Forelimb muscle (tissue), 1 donor: ENCODE data around the gene TNFRSF14. TPM values are rescaled to one million over a fixed set of nuclear protein-coding genes. Genes with fewer than 3 reads are reported as not detected.

Experiments used
- polyA plus RNA-seq: library from polyadenylated mRNA; unstranded; fragments of 120-200 nt; gene quantifications from one replicate; pipeline ENCODE4 v1.2.1, GENCODE V29; 2013; ENCODE audit not compliant: insufficient read length

Gene TNFRSF14
- polyA plus RNA-seq, 1 donor, result 11.2 TPM

Other genes with a start within 250 kb of the TNFRSF14 start
- gene MORN1, start 164.8 kb upstream of the TNFRSF14 start, polyA plus RNA-seq, result 6.7 TPM
- gene RER1, start 164.5 kb upstream of the TNFRSF14 start, polyA plus RNA-seq, result 70.7 TPM
- 18.0 TPM for gene PEX10, start 143.8 kb upstream of the TNFRSF14 start, polyA plus RNA-seq
- 0.63 TPM for gene PLCH2, start 80.1 kb upstream of the TNFRSF14 start, polyA plus RNA-seq
- 22.1 TPM for gene PANK4, start 29.8 kb upstream of the TNFRSF14 start, polyA plus RNA-seq
- gene HES5, start 26.1 kb upstream of the TNFRSF14 start, polyA plus RNA-seq, result 0.56 TPM
- gene PRXL2B, start 30.4 kb downstream of the TNFRSF14 start, polyA plus RNA-seq, result 21.4 TPM
- 0.39 TPM for gene MMEL1, start 76.6 kb downstream of the TNFRSF14 start, polyA plus RNA-seq
- 0.32 TPM for gene TTC34, start 245.3 kb downstream of the TNFRSF14 start, polyA plus RNA-seq